Measurements from ENCODE around the gene ATP13A3.

DNA sequence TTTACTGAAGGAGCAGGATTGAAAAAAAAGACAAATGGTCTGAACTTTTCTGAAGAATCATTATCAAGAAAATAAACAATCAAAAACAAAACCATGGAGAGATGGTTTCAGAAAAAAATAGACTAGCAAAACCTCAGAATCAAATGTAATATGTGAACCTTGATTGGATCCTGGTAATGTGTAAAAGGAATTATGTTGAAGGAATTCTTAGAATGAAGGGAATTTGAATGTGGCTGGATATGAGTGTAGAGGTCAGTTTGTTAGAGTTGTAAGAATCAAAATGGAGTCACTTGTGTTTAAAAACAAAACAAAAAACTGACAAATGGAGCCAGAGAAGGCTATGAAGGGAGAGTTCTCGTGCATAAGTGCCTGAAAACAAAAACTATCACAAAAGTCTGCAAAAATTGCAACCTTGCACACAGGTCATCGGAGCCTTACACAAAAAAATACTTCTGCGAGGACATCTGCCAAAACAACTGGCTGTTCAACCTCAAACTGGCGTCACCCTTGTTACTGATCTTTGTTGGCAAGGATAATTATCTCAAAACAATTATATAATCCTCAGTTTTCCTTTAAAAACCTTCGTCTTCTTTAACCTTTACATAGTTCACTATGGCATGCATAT, 19.1 kb upstream of the ATP13A3 start:
- TF ChIP-seq, protein P1, sequence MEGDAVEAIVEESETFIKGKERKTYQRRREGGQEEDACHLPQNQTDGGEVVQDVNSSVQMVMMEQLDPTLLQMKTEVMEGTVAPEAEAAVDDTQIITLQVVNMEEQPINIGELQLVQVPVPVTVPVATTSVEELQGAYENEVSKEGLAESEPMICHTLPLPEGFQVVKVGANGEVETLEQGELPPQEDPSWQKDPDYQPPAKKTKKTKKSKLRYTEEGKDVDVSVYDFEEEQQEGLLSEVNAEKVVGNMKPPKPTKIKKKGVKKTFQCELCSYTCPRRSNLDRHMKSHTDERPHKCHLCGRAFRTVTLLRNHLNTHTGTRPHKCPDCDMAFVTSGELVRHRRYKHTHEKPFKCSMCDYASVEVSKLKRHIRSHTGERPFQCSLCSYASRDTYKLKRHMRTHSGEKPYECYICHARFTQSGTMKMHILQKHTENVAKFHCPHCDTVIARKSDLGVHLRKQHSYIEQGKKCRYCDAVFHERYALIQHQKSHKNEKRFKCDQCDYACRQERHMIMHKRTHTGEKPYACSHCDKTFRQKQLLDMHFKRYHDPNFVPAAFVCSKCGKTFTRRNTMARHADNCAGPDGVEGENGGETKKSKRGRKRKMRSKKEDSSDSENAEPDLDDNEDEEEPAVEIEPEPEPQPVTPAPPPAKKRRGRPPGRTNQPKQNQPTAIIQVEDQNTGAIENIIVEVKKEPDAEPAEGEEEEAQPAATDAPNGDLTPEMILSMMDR (IDR thresholded peaks at IDR 0.05; ENCODE audit: low read length) = no peak
- no peak for TF ChIP-seq EZH2 (IDR thresholded peaks at IDR 0.05; ENCODE audit: borderline replicate concordance, low read length)
